T-cell (primary cell): ENCODE measurements around the gene GOLGA6D. TPM values are rescaled to one million over a fixed set of nuclear protein-coding genes. Genes with fewer than 3 reads are reported as not detected.
"Not testable (repeated sequence)": the region's sequence is repeated elsewhere in the genome, so short reads cannot be mapped to it uniquely, and the experiment has no call there.

Experiments used
- ATAC-seq, 4 experiments: fragments of 200-7000 bp in 3 of 4; fragments of 150-1000 bp in 1 of 4; cut with Tn5 transposase; replicated peaks in 1 of 4; 1 replicate in 3 of 4; 2 replicates in 1 of 4; pipeline ENCODE4 v1.10.0; 2021; ENCODE audit warnings: moderate library complexity in 3 of 4, mild to moderate bottlenecking in 2 of 4, moderate number of reproducible peaks in 1 of 4
- CTCF ChIA-PET, 2 donors: fragments of 300-600 bp; sonication (Branson Sonifier 250); formaldehyde crosslinking; loops; one replicate each; lab custom pipeline; 2022; ENCODE audit warnings: antibody characterized with exemption in 2 of 2; lab: Charles Lee
- POLR2A ChIA-PET, 2 donors: fragments of 300-600 bp; sonication (Branson Sonifier 250); formaldehyde crosslinking; loops; one replicate each; lab custom pipeline; 2022; ENCODE audit warnings: antibody characterized with exemption in 2 of 2; lab: Charles Lee
- DNase-seq, 35 experiments: peaks; one replicate each; pipeline versions ENCODE4 v3.0.0 to v3.0.0-alpha.2; 2013 to 2023
- H3K27ac ChIP-seq: one replicate; pipeline ENCODE4 v1.5.1; 2013; ENCODE audit warnings: low read length
- H3K27me3 ChIP-seq, 2 experiments: replicated peaks in 1 of 2; 1 replicate in 1 of 2; 2 replicates in 1 of 2; pipeline versions ENCODE4 v1.6.1 to v1.7.0; 2013; ENCODE audit warnings: low read length in 1 of 2, mixed read lengths in 1 of 2; ENCODE audit not compliant: control insufficient read depth in 2 of 2, insufficient read depth in 2 of 2; ENCODE audit errors: extremely low read depth in 1 of 2
- H3K36me3 ChIP-seq, 2 donors: 1 replicate in 1 of 2; 2 replicates in 1 of 2; pipeline versions ENCODE4 v1.6.1 to v1.7.0; 2013; ENCODE audit warnings: low read length in 1 of 2; ENCODE audit not compliant: control insufficient read depth in 2 of 2, insufficient read depth in 1 of 2; ENCODE audit errors: extremely low read depth in 1 of 2
- H3K4me1 ChIP-seq, 2 experiments: 1 replicate in 1 of 2; 2 replicates in 1 of 2; pipeline versions ENCODE4 v1.6.1 to v1.7.0; 2013; ENCODE audit warnings: low read length in 2 of 2, mixed read lengths in 1 of 2; ENCODE audit not compliant: insufficient read depth in 2 of 2, control insufficient read depth in 1 of 2; ENCODE audit errors: extremely low read depth in 1 of 2
- H3K4me3 ChIP-seq, 2 donors: 1 replicate in 1 of 2; 2 replicates in 1 of 2; pipeline versions ENCODE4 v1.5.1 to v1.7.0; 2013; ENCODE audit warnings: mild to moderate bottlenecking in 2 of 2, low read length in 1 of 2, moderate library complexity in 1 of 2; ENCODE audit not compliant: control insufficient read depth in 1 of 2; ENCODE audit errors: extremely low read depth in 1 of 2
- H3K9me3 ChIP-seq: 2 replicates; pipeline ENCODE4 v1.7.0; 2013
- H3K27ac Mint-ChIP-seq, 2 donors: one replicate each; pipeline ENCODE4 v1.8.0; 2020 to 2021; ENCODE audit warnings: mild to moderate bottlenecking in 2 of 2, mixed read lengths in 2 of 2
- H3K27me3 Mint-ChIP-seq, 2 donors: one replicate each; pipeline ENCODE4 v1.8.0; 2021 to 2022; ENCODE audit warnings: mixed read lengths in 2 of 2
- H3K36me3 Mint-ChIP-seq: one replicate; pipeline ENCODE4 v1.8.0; 2021; ENCODE audit warnings: mixed read lengths
- H3K4me1 Mint-ChIP-seq, 3 donors: one replicate each; pipeline ENCODE4 v1.8.0; 2020 to 2022; ENCODE audit warnings: mixed read lengths in 3 of 3, mild to moderate bottlenecking in 1 of 3
- H3K4me3 Mint-ChIP-seq, 3 donors: one replicate each; pipeline ENCODE4 v1.8.0; 2020 to 2022; ENCODE audit warnings: mild to moderate bottlenecking in 3 of 3, mixed read lengths in 3 of 3, moderate library complexity in 3 of 3
- H3K9me3 Mint-ChIP-seq, 3 donors: one replicate each; pipeline ENCODE4 v1.8.0; 2020 to 2022; ENCODE audit warnings: mixed read lengths in 3 of 3
- WGBS: methylation state at CpG from one replicate; pipeline ENCODE4 v1.1.5; 2013; ENCODE audit warnings: missing lambda C conversion rate; ENCODE audit not compliant: insufficient coverage; 5-methylcytosine and 5-hydroxymethylcytosine counted together
- total RNA-seq, 35 experiments: library from RNA in 6 of 35; stranded (reverse) in 6 of 35; fragments of 120-200 nt in 1 of 35; gene quantifications; one replicate each; pipeline versions ENCODE4 v1.2.1 to v1.2.4 and lab custom pipeline; 2013 to 2026

Gene GOLGA6D
- total RNA-seq, 5 donors from 2014 or later (not counting 1 experiment from before 2014, with no cell fraction given): 0.13 to 0.15 TPM; not detected in 3

DNA sequence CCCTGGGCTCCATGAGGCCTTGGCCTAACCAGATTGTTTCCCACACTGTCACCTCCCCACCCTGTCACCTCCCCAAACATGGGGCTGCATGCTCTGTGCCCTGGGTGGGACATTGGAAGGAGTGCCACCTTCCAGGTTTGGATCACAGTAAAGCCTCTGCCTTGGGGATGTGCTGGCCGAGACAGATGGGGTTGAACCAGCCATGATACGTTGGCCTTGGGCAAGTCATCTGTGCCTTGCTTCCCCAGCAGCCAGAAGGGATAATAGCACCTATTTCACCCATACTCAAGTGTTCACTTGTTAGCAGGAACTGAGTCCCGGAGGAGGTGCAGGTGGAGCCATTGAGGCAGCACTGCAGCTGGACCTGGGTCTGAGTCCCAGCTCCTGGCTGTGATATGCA is 7.0 kb upstream of the GOLGA6D start:
- H3K4me1 Mint-ChIP-seq, H3K36me3 ChIP-seq, H3K27me3 ChIP-seq, H3K27me3 Mint-ChIP-seq, H3K36me3 Mint-ChIP-seq, CTCF ChIA-PET, POLR2A ChIA-PET, H3K9me3 ChIP-seq, H3K27ac ChIP-seq, H3K27ac Mint-ChIP-seq, H3K9me3 Mint-ChIP-seq, H3K4me3 Mint-ChIP-seq, ATAC-seq, DNase-seq, H3K4me3 ChIP-seq, H3K4me1 ChIP-seq: not testable (repeated sequence)
- WGBS: 57% methylated on average over 2 of the region's 3 CpGs

DNA sequence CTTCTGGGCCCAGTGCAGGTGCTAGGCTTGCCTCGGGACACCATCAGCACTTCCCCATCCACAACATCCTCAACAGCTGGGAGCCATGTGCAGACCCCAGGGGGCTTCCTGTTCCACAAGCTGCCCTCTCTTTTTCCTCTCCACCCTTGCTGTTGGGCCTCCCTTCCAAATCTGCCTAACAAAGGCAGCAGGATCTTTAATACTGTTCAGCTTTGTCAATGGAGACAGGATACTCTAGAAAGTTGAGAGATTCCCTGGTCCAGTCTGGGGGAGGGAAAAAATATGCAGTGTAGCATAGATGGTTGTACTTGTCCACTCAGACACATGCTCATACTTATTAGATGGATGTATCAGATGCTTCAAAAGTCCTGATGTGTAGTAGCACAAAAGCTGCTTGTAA is 4.1 kb upstream of the GOLGA6D start:
- no CpG with 5 or more reads among the region's 1 CpG for WGBS
- H3K4me1 Mint-ChIP-seq, H3K4me3 ChIP-seq, H3K27ac Mint-ChIP-seq, H3K9me3 Mint-ChIP-seq, ATAC-seq, H3K27me3 Mint-ChIP-seq, H3K4me3 Mint-ChIP-seq, CTCF ChIA-PET, H3K9me3 ChIP-seq, H3K27ac ChIP-seq, DNase-seq, H3K27me3 ChIP-seq, H3K36me3 Mint-ChIP-seq, POLR2A ChIA-PET, H3K4me1 ChIP-seq, H3K36me3 ChIP-seq: not testable (repeated sequence)

GRCh38 chr15:75284152-75284551 is 1.5 kb downstream of the GOLGA6D start:
- H3K9me3 ChIP-seq, ATAC-seq, DNase-seq, H3K27ac Mint-ChIP-seq, H3K27me3 Mint-ChIP-seq, H3K36me3 ChIP-seq, H3K27me3 ChIP-seq, H3K4me1 Mint-ChIP-seq, H3K9me3 Mint-ChIP-seq, H3K4me1 ChIP-seq, H3K36me3 Mint-ChIP-seq, H3K4me3 ChIP-seq, H3K4me3 Mint-ChIP-seq, H3K27ac ChIP-seq, POLR2A ChIA-PET, CTCF ChIA-PET: not testable (repeated sequence)
- WGBS: no CpG with 5 or more reads among the region's 3 CpGs

- H3K9me3 ChIP-seq, H3K36me3 Mint-ChIP-seq, H3K4me3 Mint-ChIP-seq, H3K9me3 Mint-ChIP-seq, H3K4me3 ChIP-seq, H3K27me3 Mint-ChIP-seq, ATAC-seq, H3K4me1 Mint-ChIP-seq, CTCF ChIA-PET, H3K27me3 ChIP-seq, DNase-seq, H3K36me3 ChIP-seq, H3K4me1 ChIP-seq, H3K27ac ChIP-seq, H3K27ac Mint-ChIP-seq, POLR2A ChIA-PET: not testable (repeated sequence)
- WGBS: no CpG with 5 or more reads among the region's 18 CpGs
Measured at GRCh38 chr15:75293660-75294059, 11.0 kb downstream of the GOLGA6D start.

- POLR2A ChIA-PET, H3K27me3 Mint-ChIP-seq, H3K4me3 ChIP-seq, H3K36me3 ChIP-seq, H3K27ac ChIP-seq, H3K9me3 Mint-ChIP-seq, H3K4me3 Mint-ChIP-seq, H3K9me3 ChIP-seq, H3K36me3 Mint-ChIP-seq, H3K27ac Mint-ChIP-seq, H3K4me1 ChIP-seq, H3K4me1 Mint-ChIP-seq, H3K27me3 ChIP-seq: not testable (repeated sequence)
- DNase-seq (peak in 1 of 35 experiments; percentile 10), ATAC-seq (peak; percentile 94 to 97 (median 97))
- WGBS: no CpG with 5 or more reads among the region's 13 CpGs
- CTCF ChIA-PET: interaction anchor here in 1 of 2 donors (0.6 kb wide), 1 partner anchor 781 kb away, joined by 3 read pairs; no protein-coding TSS in a partner anchor
Measured at GRCh38 chr15:75298541-75299310, 16.1 kb downstream of the GOLGA6D start.

DNA sequence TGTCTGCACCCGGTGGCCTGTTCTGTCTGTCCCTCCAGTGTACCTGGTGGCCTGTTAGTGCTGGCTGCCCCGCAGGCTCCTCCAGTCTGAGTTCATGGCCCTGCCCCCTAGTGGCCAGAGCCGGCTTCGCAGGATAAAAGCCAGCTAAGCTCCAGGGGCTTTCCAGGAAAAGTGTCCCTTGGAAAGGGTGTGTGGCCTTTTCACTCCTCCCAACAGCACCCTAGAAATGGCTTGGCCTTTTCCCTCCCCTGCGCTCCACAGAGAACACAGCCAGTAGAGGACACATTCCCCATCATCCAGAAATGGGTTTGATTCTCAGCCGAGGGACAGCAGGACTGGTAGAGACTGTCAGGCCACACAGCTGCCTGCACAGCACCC is 16.7 kb downstream of the GOLGA6D start:
- peak; percentile 90 to 93 (median 92) for ATAC-seq
- H3K9me3 Mint-ChIP-seq, H3K36me3 Mint-ChIP-seq, H3K27me3 ChIP-seq, H3K36me3 ChIP-seq, H3K4me3 ChIP-seq, POLR2A ChIA-PET, H3K27me3 Mint-ChIP-seq, H3K27ac ChIP-seq, H3K9me3 ChIP-seq, H3K4me1 ChIP-seq, CTCF ChIA-PET, H3K4me3 Mint-ChIP-seq, H3K27ac Mint-ChIP-seq, H3K4me1 Mint-ChIP-seq: not testable (repeated sequence)
- peak in 33 of 35 experiments; percentile 17 to 65 (median 42) for DNase-seq
- no CpG with 5 or more reads among the region's 6 CpGs for WGBS

DNA sequence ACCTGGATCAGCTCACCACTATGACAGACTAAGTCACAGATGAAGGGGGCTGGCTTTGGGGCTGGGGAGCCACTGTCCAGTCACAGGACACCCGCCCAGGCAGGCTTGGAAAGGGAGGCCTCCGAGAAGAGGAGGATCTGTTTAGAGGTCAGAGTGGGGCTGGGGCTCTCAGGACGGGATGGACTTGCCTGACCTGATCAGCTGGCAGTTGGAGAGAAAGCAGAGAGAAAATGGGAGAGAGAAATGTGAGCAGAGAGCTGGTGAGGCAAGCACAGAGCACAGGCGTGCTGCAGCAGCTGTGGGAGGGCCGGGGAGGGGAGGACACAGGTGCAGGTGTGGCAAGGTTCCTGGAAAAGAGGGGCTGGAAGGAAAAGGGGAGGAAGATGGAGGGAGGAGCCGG is 17.4 kb downstream of the GOLGA6D start:
- H3K36me3 Mint-ChIP-seq, H3K4me1 Mint-ChIP-seq, H3K9me3 Mint-ChIP-seq, H3K4me3 ChIP-seq, H3K27ac ChIP-seq, H3K4me3 Mint-ChIP-seq, H3K27me3 ChIP-seq, H3K27ac Mint-ChIP-seq, H3K36me3 ChIP-seq, ATAC-seq, DNase-seq, H3K9me3 ChIP-seq, H3K4me1 ChIP-seq, POLR2A ChIA-PET, CTCF ChIA-PET: not testable (repeated sequence)
- H3K27me3 Mint-ChIP-seq: peaks cover 12 to 14% of the 10 kb centered on the region in 2 donors
- WGBS: 56% methylated on average over 4 of the region's 6 CpGs
